T1000 (cell line): ENCODE data around the gene MRPL54.

Source experiments
- DNase-seq: peaks from one replicate; lab custom pipeline; 2025; ENCODE audit warnings: mixed read lengths; lab: John Stamatoyannopoulos, UW

Gene MRPL54

GRCh38 chr19:3785451-3785937, 23.0 kb downstream of the MRPL54 start:
- no peak for DNase-seq

GRCh38 chr19:3785938-3786824, 23.7 kb downstream of the MRPL54 start, which contains the start of gene MATK:
MATK (minus strand) TSS chr19:3786381; CDS start chr19:3785135, 1,246 bp downstream.
- no peak for DNase-seq

GRCh38 chr19:3788996-3789778, 26.7 kb downstream of the MRPL54 start:
- no peak for DNase-seq

DNA sequence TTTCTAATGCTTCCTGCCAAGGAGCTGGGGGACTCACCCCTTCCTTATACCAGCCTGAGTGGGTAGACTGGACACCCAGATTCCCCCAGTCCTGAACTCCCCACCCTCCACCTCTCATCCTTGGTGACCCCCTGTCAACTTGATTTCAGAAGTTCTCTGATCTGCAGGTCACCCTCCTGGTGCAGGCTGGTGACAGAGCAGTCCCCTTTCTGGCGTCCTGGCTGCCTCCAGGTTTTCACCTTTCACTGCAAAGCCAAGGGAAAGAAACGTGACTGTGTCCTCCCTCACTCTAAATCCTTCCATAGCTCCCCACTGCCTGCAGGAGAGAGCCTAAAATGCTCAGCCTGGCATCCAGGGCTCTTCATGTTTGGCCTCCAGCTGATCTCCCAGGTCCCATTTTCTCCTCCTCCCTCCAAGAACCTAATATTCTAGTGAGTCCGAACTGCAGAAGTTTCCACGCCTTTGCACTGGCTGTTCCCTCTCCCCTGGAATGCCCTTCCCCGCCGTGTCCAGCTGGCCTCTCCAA, 27.8 kb downstream of the MRPL54 start:
- no peak for DNase-seq

- no peak for DNase-seq
Measured at GRCh38 chr19:3790941-3791340, 28.5 kb downstream of the MRPL54 start.

GRCh38 chr19:3792114-3792513, 29.6 kb downstream of the MRPL54 start:
- DNase-seq: no peak

- no peak for DNase-seq
Measured at GRCh38 chr19:3793799-3794198, 31.3 kb downstream of the MRPL54 start.

GRCh38 chr19:3796358-3796757, 33.9 kb downstream of the MRPL54 start:
- no peak for DNase-seq

GRCh38 chr19:3798137-3798536, 35.7 kb downstream of the MRPL54 start:
- DNase-seq: no peak

DNA sequence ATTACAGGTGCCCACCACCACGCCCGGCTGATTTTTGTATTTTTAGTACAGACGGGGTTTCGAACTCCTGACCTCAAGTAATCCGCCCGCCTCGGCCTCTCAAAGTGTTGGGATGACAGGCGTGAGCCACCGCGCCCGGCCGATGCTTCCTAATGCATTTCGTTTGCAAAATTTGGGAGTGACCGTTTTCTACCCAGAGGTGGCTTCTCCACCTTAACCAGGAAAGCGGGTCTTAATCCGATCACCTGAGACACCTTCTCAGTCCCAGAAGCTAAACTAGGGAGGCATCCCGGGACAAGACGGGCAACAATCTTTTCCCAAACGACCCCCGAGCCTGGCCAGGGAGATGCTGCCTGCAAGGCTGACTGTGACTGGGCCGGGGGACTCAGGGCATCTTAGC, 38.5 kb downstream of the MRPL54 start:
- no peak for DNase-seq

DNA sequence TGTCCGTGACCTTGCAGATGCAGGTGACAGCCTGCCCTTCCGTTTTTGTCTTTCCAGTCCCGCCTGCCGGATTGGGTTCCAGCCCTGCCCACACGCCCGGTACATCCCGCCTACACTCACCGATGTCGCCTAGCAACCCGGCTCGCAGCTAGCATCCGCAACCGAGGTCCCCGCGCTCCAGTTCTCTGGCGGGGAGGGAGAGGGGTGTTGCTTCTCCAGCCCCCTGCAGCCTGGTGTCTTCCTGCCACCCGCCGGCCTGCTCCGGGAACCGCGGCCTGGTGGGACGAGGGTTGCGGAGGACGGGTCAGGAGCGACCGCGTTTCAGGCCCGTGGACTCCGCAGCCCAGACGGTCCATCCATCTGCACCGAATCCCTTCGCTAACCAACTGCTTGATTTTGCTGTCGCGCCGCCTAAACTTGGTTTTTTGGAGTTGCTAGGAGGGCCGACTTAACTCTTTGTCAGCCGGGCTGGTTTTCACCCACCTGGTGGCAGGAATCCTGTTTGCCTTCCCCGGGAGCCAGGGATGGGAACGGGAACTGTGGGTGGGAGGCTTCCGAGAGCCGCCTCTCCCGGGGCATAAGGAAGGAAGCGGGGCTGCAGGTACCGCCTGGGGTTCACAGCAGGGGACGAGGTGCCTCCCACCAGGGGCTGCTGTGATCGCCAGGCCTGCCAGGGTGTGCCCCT, 39.1 kb downstream of the MRPL54 start:
- DNase-seq: no peak

- DNase-seq: no peak
Measured at GRCh38 chr19:3803114-3803888, 40.8 kb downstream of the MRPL54 start.

GRCh38 chr19:3803986-3804385, 41.5 kb downstream of the MRPL54 start:
- DNase-seq: no peak

DNA sequence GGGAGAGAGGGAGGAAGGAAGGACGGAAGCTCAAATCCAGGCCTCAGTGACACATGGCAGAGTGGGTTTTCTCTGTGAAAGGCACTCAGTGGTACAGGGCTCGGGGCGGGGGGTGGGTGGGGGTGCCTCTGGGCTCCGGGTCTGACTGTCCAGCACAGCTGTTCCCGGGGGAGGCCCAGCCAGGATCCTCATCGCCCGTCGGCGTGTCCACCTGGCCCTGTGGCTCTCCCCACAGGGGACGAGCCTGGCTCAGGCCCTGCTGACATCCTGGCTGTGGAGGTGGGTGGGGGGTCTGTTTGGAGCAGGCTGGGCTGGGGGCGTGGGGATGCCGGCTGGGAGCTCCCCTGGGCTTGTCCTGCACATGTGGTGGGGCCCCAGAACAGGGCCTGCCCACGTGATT, 41.9 kb downstream of the MRPL54 start:
- no peak for DNase-seq

DNA sequence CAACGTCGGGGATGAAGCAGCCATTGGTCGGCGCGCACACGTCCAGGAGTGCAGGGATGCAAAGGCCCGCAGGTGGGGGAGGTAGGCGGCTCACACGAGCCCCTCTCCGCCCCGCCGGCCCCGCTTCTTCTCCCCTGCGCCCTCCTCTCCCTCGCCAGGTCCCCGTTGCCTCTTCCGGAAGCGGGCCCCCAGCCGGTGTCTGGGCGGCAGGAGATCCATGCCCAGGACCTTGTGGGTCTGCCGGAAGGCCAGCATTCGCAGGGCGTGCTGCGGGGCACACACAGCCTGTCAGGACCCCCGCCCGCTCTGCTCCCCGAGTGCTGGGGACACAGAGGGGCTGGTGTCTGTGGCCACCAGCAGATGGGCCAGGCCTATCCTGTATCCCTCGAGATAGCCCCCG, 43.4 kb downstream of the MRPL54 start:
- DNase-seq: no peak

- no peak for DNase-seq
Measured at GRCh38 chr19:3807131-3807480, 44.6 kb downstream of the MRPL54 start.

DNA sequence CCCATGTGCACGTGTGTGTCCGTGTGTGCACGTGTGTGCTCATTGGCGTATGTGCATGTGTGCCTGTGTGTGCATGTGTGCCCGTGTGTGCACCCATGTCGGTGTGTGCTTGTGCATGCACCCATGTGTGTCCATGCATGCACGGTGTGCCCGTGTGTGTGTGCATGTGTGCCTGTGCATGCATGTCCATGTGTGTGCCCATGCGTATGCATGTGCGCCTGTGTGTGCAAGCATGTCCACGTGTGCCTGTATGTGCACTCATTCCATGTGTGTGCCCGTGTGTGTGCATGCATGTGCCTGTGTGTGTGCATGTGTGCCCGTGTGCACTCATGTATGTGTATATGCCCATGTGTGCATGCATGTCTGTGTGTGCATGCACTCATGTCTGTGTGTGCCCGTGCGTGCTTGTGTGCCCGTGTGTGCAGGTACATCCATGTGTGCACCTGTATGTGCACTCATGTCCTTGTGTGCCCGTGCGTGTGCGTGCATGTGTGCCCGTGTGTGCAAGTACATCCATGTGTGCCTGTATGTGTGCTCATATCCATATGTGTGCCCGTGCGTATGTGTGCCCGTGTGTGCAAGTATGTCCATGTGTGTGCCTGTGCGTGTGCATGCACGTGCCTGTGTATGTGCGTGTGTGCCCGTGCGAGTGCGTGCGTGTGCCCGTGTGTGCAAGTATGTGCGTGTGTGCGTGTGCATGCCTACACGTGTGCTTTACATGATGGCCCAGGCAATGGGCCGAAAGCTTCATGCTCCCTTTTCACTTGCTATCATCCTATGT, 45.3 kb downstream of the MRPL54 start:
- DNase-seq: no peak

- no peak for DNase-seq
Measured at GRCh38 chr19:3808420-3809143, 46.1 kb downstream of the MRPL54 start.

- no peak for DNase-seq
Measured at GRCh38 chr19:3809881-3810707, 47.6 kb downstream of the MRPL54 start.
